Fibroblast of the aortic adventitia (primary cell): ENCODE measurements around the gene THPO. TPM values are rescaled to one million over a fixed set of nuclear protein-coding genes. Genes with fewer than 3 reads are reported as not detected.

Source experiments
- DNase-seq: peaks from one replicate; pipeline ENCODE4 v3.0.0-alpha.2; 2010; ENCODE audit warnings: low read depth
- H3K4me3 ChIP-seq: 2 replicates; pipeline ENCODE4 v1.5.1; 2011; ENCODE audit warnings: low read depth, mild to moderate bottlenecking, control low read depth, low read length, moderate library complexity
- CTCF ChIP-seq: IDR thresholded peaks from 2 replicates; pipeline ENCODE4 v1.5.1; 2011; ENCODE audit warnings: mild to moderate bottlenecking, low read length, control low read depth, inconsistent platforms; ENCODE audit not compliant: insufficient read depth
- total RNA-seq: library from RNA; depleted of rRNA; stranded (reverse); fragments of >200 nt; gene quantifications from 2 replicates; pipeline ENCODE4 v1.2.3, GENCODE V29; 2012; ENCODE audit warnings: low replicate concordance

The THPO gene
- total RNA-seq, 1 donor, result not detected

- no peak for DNase-seq
- no peak overlapping the region for H3K4me3 ChIP-seq
- no peak for TF ChIP-seq CTCF
Observed at GRCh38 chr3:184350618-184351017, 27.4 kb downstream of the THPO start.

DNA sequence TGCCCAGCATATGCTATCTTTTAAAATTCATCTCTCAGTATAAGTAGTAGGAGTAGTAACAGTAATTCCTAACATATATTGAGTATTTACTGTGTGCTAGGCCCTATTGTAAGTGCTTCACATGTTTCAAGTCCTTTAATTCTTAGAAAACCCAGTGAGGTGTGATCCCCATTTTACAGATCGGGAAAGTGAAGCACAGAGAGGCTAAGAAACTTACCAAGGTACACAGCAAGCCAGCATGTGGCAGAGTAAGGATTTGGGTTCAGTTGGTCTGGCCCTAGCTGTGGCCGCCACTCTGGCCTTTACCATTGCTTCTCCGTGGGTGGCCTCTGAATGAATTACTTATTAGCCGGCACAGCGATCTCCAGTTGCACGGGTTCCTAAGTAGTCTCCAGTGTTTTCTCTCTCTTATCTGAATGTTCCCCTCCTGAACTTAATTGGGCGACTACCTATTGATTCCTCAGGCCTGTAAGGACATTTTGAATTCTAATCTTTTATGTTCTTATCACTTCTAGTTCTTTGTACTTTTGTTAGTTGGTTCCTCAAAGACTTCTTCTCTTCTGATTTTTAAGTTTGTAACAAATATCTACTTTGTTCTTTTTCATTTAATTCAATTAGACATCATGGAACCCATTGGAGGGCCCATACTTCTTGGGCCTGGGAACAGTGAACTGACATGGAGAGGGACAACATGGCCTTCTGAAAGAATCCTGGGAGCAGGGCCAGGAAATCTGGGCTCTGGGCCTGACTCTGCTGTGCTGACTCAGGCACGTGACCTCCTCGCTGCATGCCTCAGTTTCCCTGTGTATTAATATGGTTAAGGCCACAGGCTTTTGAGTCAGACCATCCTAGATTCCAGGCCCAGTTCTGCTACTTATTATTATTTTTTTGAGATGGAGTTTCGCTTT lies 28.2 kb downstream of the THPO start:
- no peak for TF ChIP-seq CTCF
- no peak overlapping the region for H3K4me3 ChIP-seq
- DNase-seq, result no peak

DNA sequence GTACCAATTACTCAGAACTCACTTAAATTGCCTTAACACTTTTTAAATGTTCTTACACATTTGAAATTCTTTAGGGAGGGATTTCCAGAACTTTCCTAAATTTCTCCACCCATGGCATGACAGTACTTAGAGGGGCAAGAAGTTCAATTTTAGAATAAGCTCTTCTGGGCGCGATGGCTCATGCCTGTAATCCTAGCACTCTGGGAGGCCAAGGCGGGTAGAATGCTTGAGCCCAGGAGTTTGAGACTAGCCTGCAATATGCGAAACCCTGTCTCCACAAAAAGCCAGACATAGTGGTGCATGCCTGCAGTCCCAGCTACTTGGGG lies 30.0 kb downstream of the THPO start:
- no peak for TF ChIP-seq CTCF
- no peak overlapping the region for H3K4me3 ChIP-seq
- DNase-seq, result no peak

DNA sequence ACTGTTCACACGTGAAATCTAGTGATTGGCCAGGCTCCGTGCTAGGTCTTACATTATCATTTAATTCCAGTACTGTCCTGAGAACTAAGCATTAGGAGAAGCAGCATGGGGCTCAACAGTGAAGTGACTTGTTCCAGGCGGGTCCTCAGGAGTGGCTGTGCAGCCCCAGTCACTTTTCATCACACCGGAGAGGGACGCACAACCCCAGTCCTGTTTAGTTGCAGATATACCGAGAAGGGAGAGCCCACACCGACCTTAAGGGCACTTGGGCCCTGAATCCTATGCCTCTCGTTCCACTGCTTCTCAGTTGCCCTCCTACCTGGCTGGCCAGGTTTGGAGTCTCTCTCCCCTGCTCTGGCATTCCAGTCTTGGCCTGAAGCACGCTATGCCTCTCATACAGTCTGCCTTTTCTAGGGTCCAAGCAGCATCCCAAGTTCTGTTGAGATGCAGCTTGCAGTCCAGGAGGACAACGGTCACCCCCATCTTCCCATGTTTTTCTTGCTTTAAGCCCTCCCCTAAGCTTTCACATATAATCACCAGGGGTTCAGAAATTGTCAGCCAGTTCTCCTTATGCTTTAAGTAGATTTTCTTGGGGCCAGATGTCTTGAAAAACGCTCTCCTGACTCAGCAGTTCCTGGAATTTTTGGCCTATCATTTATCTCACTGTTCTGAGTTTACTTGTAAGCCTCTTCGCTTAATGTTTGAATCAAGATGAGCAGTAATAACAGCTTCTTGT lies 30.5 kb downstream of the THPO start:
- TF ChIP-seq CTCF, result no peak
- H3K4me3 ChIP-seq, result no peak overlapping the region
- DNase-seq, result peak; percentile 71

- no peak for TF ChIP-seq CTCF
- no peak for DNase-seq
- no peak overlapping the region for H3K4me3 ChIP-seq
Observed at GRCh38 chr3:184346480-184347190, 31.4 kb downstream of the THPO start.

- peak; percentile 51 for DNase-seq
- H3K4me3 ChIP-seq, result no peak overlapping the region
- TF ChIP-seq CTCF, result peak; percentile 46
Observed at GRCh38 chr3:184345317-184346144, 32.5 kb downstream of the THPO start.
